ENCODE results near the gene PIP5K1C. TPM values are rescaled to one million over a fixed set of nuclear protein-coding genes. Genes with fewer than 3 reads are reported as not detected.

Gene PIP5K1C
- total and polyA plus RNA-seq, 8 donors, result 8.6 to 164 (median 25.6) TPM

DNA sequence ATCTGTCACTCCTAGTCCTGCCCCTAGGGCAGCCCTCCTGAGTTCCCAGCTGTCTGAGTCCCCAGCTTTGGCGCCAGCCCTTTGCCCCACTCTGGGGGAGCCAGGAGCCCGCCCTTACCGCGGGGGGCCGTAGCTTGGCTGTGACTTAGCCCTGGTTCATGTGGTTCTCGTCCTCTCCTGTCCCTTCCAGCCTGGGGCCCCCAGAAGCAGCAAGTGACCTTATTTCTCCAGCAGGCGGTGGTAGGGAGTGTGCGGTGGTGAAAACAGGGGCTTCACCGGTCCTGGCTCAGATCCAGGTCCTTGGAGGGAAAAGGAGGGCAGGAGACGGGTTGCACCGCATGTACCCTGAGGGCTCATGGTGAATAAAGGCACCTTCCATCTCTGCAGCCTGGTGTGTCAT, 107.1 kb downstream of the PIP5K1C start:
- no peaks in the 10 kb centered on the region for H3K9me3 ChIP-seq
- TF ChIP-seq POLR2AphosphoS5 (IDR thresholded peaks at IDR 0.05), result no peak
- TF ChIP-seq, protein P1, sequence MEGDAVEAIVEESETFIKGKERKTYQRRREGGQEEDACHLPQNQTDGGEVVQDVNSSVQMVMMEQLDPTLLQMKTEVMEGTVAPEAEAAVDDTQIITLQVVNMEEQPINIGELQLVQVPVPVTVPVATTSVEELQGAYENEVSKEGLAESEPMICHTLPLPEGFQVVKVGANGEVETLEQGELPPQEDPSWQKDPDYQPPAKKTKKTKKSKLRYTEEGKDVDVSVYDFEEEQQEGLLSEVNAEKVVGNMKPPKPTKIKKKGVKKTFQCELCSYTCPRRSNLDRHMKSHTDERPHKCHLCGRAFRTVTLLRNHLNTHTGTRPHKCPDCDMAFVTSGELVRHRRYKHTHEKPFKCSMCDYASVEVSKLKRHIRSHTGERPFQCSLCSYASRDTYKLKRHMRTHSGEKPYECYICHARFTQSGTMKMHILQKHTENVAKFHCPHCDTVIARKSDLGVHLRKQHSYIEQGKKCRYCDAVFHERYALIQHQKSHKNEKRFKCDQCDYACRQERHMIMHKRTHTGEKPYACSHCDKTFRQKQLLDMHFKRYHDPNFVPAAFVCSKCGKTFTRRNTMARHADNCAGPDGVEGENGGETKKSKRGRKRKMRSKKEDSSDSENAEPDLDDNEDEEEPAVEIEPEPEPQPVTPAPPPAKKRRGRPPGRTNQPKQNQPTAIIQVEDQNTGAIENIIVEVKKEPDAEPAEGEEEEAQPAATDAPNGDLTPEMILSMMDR (IDR thresholded peaks at IDR 0.05), result no peak
- TF ChIP-seq EP300 (IDR thresholded peaks at IDR 0.05), result no peak
- TF ChIP-seq POLR2A (IDR thresholded peaks at IDR 0.05), result no peak
- peaks cover 0 to 10% (median 0%) of the 10 kb centered on the region in 3 donors for H3K27me3 ChIP-seq
- DNase-seq, result no peak
- H3K4me1 ChIP-seq, result no peaks in the 10 kb centered on the region
- 27 to 42% (median 30%) methylated on average over 8 to 11 of the region's 11 CpGs for WGBS, 5 donors
- no peak overlapping the region for H3K4me3 ChIP-seq
- intact Hi-C loops (cut with DNase I; ENCODE audit: low total_unique reads), result no loop called here
- H3K36me3 ChIP-seq, result peaks cover 0 to 6% (median 0%) of the 10 kb centered on the region in 4 donors
- H3K27ac ChIP-seq, result no peak overlapping the region

DNA sequence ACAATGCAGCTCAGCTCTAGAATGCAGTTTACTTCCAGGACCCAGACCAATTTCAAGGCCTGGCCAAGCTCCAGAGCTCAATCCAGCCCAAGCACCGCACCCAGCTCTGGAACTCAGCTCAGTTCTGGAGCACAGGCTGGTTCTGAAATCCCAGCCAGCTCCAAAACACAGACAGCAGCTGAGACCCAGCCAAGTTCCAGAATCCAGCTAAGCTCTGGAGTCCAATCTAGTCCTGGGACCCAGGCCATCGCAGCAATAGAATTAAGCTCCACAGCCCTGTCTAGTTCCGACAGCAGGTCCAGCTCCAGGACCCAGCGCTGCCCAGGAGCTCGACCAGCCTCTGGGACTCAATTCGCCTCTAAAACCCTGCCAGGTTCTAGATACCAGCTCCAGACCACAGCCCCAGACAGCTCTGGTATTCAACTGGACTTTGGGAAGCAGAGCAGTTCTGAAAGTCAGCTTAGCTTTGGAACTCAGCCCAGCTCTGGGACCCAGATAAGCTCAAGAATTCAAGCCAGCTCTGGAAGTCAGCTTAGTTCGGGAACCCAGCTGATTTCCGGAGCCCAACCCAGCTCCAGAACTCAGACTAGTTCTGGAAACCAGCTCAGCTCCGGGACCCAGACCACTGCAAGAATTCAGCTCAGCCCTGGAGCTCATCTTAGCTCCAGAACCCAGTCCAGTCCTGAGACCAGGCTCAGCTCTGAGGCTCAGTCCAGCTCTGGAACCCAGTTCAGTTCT, 108.2 kb downstream of the PIP5K1C start:
- H3K4me1 ChIP-seq, result peaks cover 0 to 4% (median 3%) of the 10 kb centered on the region in 4 donors
- no peak overlapping the region for H3K4me3 ChIP-seq
- no peak overlapping the region for H3K27ac ChIP-seq
- no peaks in the 10 kb centered on the region for H3K9me3 ChIP-seq
- H3K27me3 ChIP-seq, result peaks cover 0 to 10% (median 0%) of the 10 kb centered on the region in 3 donors
- H3K36me3 ChIP-seq, result peaks cover 0 to 6% (median 0%) of the 10 kb centered on the region in 4 donors
- intact Hi-C loops (cut with DNase I; ENCODE audit: low total_unique reads), result no loop called here
- no peak for TF ChIP-seq EP300 (IDR thresholded peaks at IDR 0.05)
- no peak for TF ChIP-seq POLR2AphosphoS5 (IDR thresholded peaks at IDR 0.05)
- no peak for TF ChIP-seq POLR2A (IDR thresholded peaks at IDR 0.05)
- TF ChIP-seq, protein P1 (IDR thresholded peaks at IDR 0.05), result no peak
- WGBS, 5 donors, result 49 to 77% (median 57%) methylated on average over 8 to 9 of the region's 9 CpGs
- peak in 1 of 2 donors; percentile 61 for DNase-seq

DNA sequence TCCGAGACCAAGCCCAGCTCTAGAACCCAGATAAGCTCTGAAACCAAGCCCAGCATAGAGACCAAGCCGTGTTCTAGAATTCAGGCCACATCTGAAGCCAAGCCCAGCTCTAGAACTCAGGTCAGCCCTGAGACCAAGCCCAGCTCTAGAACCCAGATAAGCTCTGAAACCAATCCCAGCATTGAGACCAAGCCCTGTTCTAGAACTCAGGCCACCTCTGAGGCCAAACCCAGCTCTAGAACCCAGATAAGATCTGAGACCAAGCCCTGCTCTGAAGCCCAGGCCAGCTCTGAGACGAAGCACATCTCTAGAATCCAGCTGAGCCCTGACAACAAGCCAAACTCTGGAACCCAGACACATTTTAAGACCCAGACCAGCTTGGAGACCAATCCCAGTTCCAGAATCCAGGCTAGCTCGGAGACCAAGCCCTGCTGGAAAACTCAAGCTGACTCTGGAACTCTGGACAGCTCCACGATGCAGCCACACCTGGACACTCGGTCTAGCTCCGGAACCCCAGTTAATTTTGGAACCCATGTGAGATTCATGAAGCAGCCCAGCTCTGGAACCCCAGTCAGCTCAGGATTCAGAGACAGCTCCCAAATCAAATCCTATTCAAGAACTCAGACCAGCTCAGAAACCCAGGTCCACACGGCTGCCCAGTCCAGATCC, 109.1 kb downstream of the PIP5K1C start:
- no peak for TF ChIP-seq POLR2A (IDR thresholded peaks at IDR 0.05)
- TF ChIP-seq POLR2AphosphoS5 (IDR thresholded peaks at IDR 0.05), result no peak
- no peak for TF ChIP-seq EP300 (IDR thresholded peaks at IDR 0.05)
- TF ChIP-seq, protein P1 (IDR thresholded peaks at IDR 0.05), result no peak
- H3K4me1 ChIP-seq, result peaks cover 4 to 13% (median 10%) of the 10 kb centered on the region in 4 donors
- H3K27ac ChIP-seq, result no peak overlapping the region
- H3K27me3 ChIP-seq, result peaks cover 0 to 18% (median 5%) of the 10 kb centered on the region in 3 donors
- H3K4me3 ChIP-seq, result no peak overlapping the region
- H3K9me3 ChIP-seq, result no peaks in the 10 kb centered on the region
- peaks cover 0 to 6% (median 0%) of the 10 kb centered on the region in 4 donors for H3K36me3 ChIP-seq
- intact Hi-C loops (cut with DNase I; ENCODE audit: low total_unique reads), result no loop called here
- WGBS, 5 donors, result 79 to 91% (median 90%) methylated on average over 7 to 8 of the region's 8 CpGs
- DNase-seq, result no peak

DNA sequence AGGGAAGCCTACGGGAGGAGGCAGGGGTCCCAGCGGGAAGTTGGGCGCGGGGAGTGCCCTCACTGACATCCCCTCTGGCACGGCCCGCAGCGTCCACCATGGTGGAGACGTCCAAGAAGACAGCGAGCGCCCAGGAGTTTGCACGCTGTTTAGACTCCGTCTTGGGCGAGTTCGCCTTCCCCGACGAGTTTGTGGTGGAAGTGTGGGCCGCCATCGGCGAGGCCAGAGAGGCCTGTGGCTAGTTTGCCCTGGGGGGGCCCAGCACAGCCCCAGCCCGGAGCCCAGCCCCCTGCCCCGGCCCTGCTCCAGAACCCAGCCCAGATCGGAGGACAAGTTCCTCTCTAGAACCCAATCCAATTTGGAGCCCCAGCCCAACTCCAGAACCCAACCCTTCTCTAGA, 110.3 kb downstream of the PIP5K1C start:
- H3K27me3 ChIP-seq, result peaks cover 2 to 25% (median 17%) of the 10 kb centered on the region in 3 donors
- no peaks in the 10 kb centered on the region for H3K9me3 ChIP-seq
- no peak overlapping the region for H3K27ac ChIP-seq
- H3K4me3 ChIP-seq, result no peak overlapping the region
- no peaks in the 10 kb centered on the region for H3K36me3 ChIP-seq
- intact Hi-C loops (cut with DNase I; ENCODE audit: low total_unique reads), result no loop called here
- H3K4me1 ChIP-seq, result peaks cover 14 to 23% (median 21%) of the 10 kb centered on the region in 4 donors
- no peak for DNase-seq
- 95 to 97% (median 96%) methylated on average over 22 of the region's 22 CpGs for WGBS, 5 donors
- TF ChIP-seq, protein P1 (IDR thresholded peaks at IDR 0.05), result no peak
- no peak for TF ChIP-seq EP300 (IDR thresholded peaks at IDR 0.05)
- no peak for TF ChIP-seq POLR2AphosphoS5 (IDR thresholded peaks at IDR 0.05)
- TF ChIP-seq POLR2A (IDR thresholded peaks at IDR 0.05), result no peak
